UCSD-AML1 (cell line): ENCODE results near the gene PPP1R3F.
A peak's percentile ranks its signal among the peaks of the same experiment; 100 is the strongest.

Experiments used
- DNase-seq: peaks from one replicate; lab custom pipeline; 2025; ENCODE audit not compliant: unreplicated experiment; lab: John Stamatoyannopoulos, UW

The PPP1R3F gene

GRCh38 chrX:49269767-49270248, at the start of gene PPP1R3F:
Gene PPP1R3F (plus strand): TSS chrX:49269793. CDS start chrX:49269870, 77 bp downstream.
- no peak for DNase-seq

GRCh38 chrX:49220100-49220499, 49.5 kb upstream of the PPP1R3F start:
- DNase-seq = no peak

- DNase-seq = no peak
Measured at GRCh38 chrX:49221868-49222267, 47.7 kb upstream of the PPP1R3F start.

GRCh38 chrX:49225858-49226257, 43.7 kb upstream of the PPP1R3F start:
- no peak for DNase-seq

GRCh38 chrX:49226946-49227345, 42.6 kb upstream of the PPP1R3F start:
- DNase-seq = no peak

GRCh38 chrX:49227726-49228125, 41.9 kb upstream of the PPP1R3F start:
- no peak for DNase-seq

GRCh38 chrX:49228185-49228584, 41.4 kb upstream of the PPP1R3F start:
- DNase-seq = no peak

- peak; percentile 80 for DNase-seq
Measured at GRCh38 chrX:49230500-49231232, 38.9 kb upstream of the PPP1R3F start.

GRCh38 chrX:49231333-49232000, 38.1 kb upstream of the PPP1R3F start:
- no peak for DNase-seq

GRCh38 chrX:49232525-49232924, 37.1 kb upstream of the PPP1R3F start:
- no peak for DNase-seq

GRCh38 chrX:49233176-49233575, 36.4 kb upstream of the PPP1R3F start, which contains the start of gene CACNA1F:
Gene CACNA1F (minus strand): TSS chrX:49233340. CDS start chrX:49233309, 31 bp downstream.
- no peak for DNase-seq

GRCh38 chrX:49233887-49234555, 35.6 kb upstream of the PPP1R3F start:
- no peak for DNase-seq

- DNase-seq = peak; percentile 54
Measured at GRCh38 chrX:49237060-49237459, 32.5 kb upstream of the PPP1R3F start.

GRCh38 chrX:49238735-49239134, 30.9 kb upstream of the PPP1R3F start:
- no peak for DNase-seq

- no peak for DNase-seq
Measured at GRCh38 chrX:49242545-49243066, 27.0 kb upstream of the PPP1R3F start.

- DNase-seq = no peak
Measured at GRCh38 chrX:49243166-49243565, 26.4 kb upstream of the PPP1R3F start.

- DNase-seq = no peak
Measured at GRCh38 chrX:49244207-49244606, 25.4 kb upstream of the PPP1R3F start.

- no peak for DNase-seq
Measured at GRCh38 chrX:49246541-49246940, 23.1 kb upstream of the PPP1R3F start.

GRCh38 chrX:49247346-49247745, 22.2 kb upstream of the PPP1R3F start:
- no peak for DNase-seq

- DNase-seq = no peak
Measured at GRCh38 chrX:49247916-49248811, 21.4 kb upstream of the PPP1R3F start.
